H9 (cell line): ENCODE measurements around the gene PTPRN2. TPM values are rescaled to one million over a fixed set of nuclear protein-coding genes. Genes with fewer than 3 reads are reported as not detected.

Experiments
- DNase-seq: peaks from one replicate; pipeline ENCODE4 v3.0.0-alpha.2; 2017
- H2AFZ ChIP-seq: one replicate; pipeline ENCODE4 v1.6.1; 2013; ENCODE audit warnings: mild to moderate bottlenecking, low read length, control low read depth, moderate library complexity
- H2AK5ac ChIP-seq: 2 replicates; pipeline ENCODE4 v1.6.1; 2013; ENCODE audit warnings: low read length, control low read depth, mixed read lengths; ENCODE audit not compliant: insufficient read length
- H2BK120ac ChIP-seq: one replicate; pipeline ENCODE4 v1.6.1; 2013; ENCODE audit warnings: low read depth, mild to moderate bottlenecking, low read length, control low read depth, inconsistent platforms; ENCODE audit not compliant: poor library complexity, severe bottlenecking
- H2BK12ac ChIP-seq: 2 replicates; pipeline ENCODE4 v1.6.1; 2013; ENCODE audit warnings: low read length, control low read depth, mixed read lengths, low read depth; ENCODE audit not compliant: insufficient read length
- H2BK15ac ChIP-seq: 2 replicates; pipeline ENCODE4 v1.6.1; 2013; ENCODE audit warnings: low read depth, low read length, control low read depth
- H2BK20ac ChIP-seq: one replicate; pipeline ENCODE4 v1.6.1; 2013; ENCODE audit warnings: low read depth, mild to moderate bottlenecking, low read length, control low read depth, inconsistent platforms; ENCODE audit not compliant: poor library complexity, severe bottlenecking
- H2BK5ac ChIP-seq: 2 replicates; pipeline ENCODE4 v1.6.1; 2013; ENCODE audit warnings: low read length, control low read depth, mixed read lengths; ENCODE audit not compliant: insufficient read length
- H3K14ac ChIP-seq: 2 replicates; pipeline ENCODE4 v1.6.1; 2013; ENCODE audit warnings: low read length, control low read depth; ENCODE audit not compliant: insufficient read depth
- H3K18ac ChIP-seq: 2 replicates; pipeline ENCODE4 v1.6.1; 2013; ENCODE audit warnings: low read depth, mild to moderate bottlenecking, mixed read lengths, low read length, control low read depth; ENCODE audit not compliant: insufficient read length
- H3K23ac ChIP-seq: 2 replicates; pipeline ENCODE4 v1.6.1; 2013; ENCODE audit warnings: low read length, control low read depth, mixed read lengths, low read depth; ENCODE audit not compliant: insufficient read length
- H3K23me2 ChIP-seq: 2 replicates; pipeline ENCODE4 v1.6.1; 2013; ENCODE audit warnings: low read depth, mild to moderate bottlenecking, mixed read lengths, low read length, control low read depth; ENCODE audit not compliant: insufficient read length, poor library complexity, severe bottlenecking
- H3K27ac ChIP-seq: 2 replicates; pipeline ENCODE4 v1.5.1; 2013; ENCODE audit warnings: low read length, control low read depth, mixed read lengths, low read depth; ENCODE audit not compliant: insufficient read length
- H3K27me3 ChIP-seq: 2 replicates; pipeline ENCODE4 v1.6.1; 2013; ENCODE audit warnings: low read length, control low read depth, inconsistent platforms; ENCODE audit not compliant: insufficient read depth
- H3K4ac ChIP-seq: 2 replicates; pipeline ENCODE4 v1.6.1; 2013; ENCODE audit warnings: low read depth, mild to moderate bottlenecking, control low read depth, inconsistent platforms, low read length, moderate library complexity
- H3K4me1 ChIP-seq: 2 replicates; pipeline ENCODE4 v1.6.1; 2013; ENCODE audit warnings: low read length, control low read depth, inconsistent platforms; ENCODE audit not compliant: insufficient read depth
- H3K4me2 ChIP-seq: 2 replicates; pipeline ENCODE4 v1.6.1; 2013; ENCODE audit warnings: low read length, control low read depth, mixed read lengths; ENCODE audit not compliant: insufficient read length, insufficient read depth
- H3K56ac ChIP-seq: 2 replicates; pipeline ENCODE4 v1.6.1; 2013; ENCODE audit warnings: low read depth, mild to moderate bottlenecking, mixed read lengths, low read length, control low read depth; ENCODE audit not compliant: insufficient read length
- H3K79me1 ChIP-seq: 2 replicates; pipeline ENCODE4 v1.6.1; 2013; ENCODE audit warnings: low read depth, mild to moderate bottlenecking, moderate library complexity, low read length, control low read depth, inconsistent platforms; ENCODE audit not compliant: insufficient read depth, poor library complexity, severe bottlenecking
- H3K79me2 ChIP-seq: 2 replicates; pipeline ENCODE4 v1.6.1; 2013; ENCODE audit warnings: low read length, control low read depth, inconsistent platforms; ENCODE audit not compliant: insufficient read depth
- H3K9ac ChIP-seq: 2 replicates; pipeline ENCODE4 v1.6.1; 2013; ENCODE audit warnings: low read length, control low read depth, mixed read lengths; ENCODE audit not compliant: insufficient read length; ENCODE audit errors: extremely low read depth
- H3K9me3 ChIP-seq: one replicate; pipeline ENCODE4 v1.6.1; 2013; ENCODE audit warnings: low read depth, low read length, inconsistent platforms; ENCODE audit not compliant: control insufficient read depth
- H3T11ph ChIP-seq: one replicate; pipeline ENCODE4 v1.6.1; 2013; ENCODE audit warnings: mild to moderate bottlenecking, low read length, control low read depth, inconsistent platforms
- H4K20me1 ChIP-seq: one replicate; pipeline ENCODE4 v1.6.1; 2013; ENCODE audit not compliant: control insufficient read depth, insufficient read length, insufficient read depth
- H4K5ac ChIP-seq: 2 replicates; pipeline ENCODE4 v1.6.1; 2013; ENCODE audit warnings: low read depth, mild to moderate bottlenecking, mixed read lengths, low read length, control low read depth; ENCODE audit not compliant: insufficient read length
- H4K8ac ChIP-seq: replicated peaks from 2 replicates; pipeline ENCODE4 v1.6.1; 2013; ENCODE audit warnings: low read length, control low read depth, mixed read lengths, low read depth; ENCODE audit not compliant: insufficient read length
- H4K91ac ChIP-seq: 2 replicates; pipeline ENCODE4 v1.6.1; 2013; ENCODE audit warnings: low read depth, mild to moderate bottlenecking, moderate library complexity, mixed read lengths, low read length, control low read depth; ENCODE audit not compliant: insufficient read length
- H3K27ac Mint-ChIP-seq, 3 experiments: 2 replicates in 2 of 3; 3 replicates in 1 of 3; pipeline ENCODE4 v1.8.0; 2020 to 2021; ENCODE audit warnings: mixed read lengths in 3 of 3, mild to moderate bottlenecking in 1 of 3, moderate library complexity in 1 of 3
- H3K27me3 Mint-ChIP-seq: 2 replicates; pipeline ENCODE4 v1.8.0; 2021; ENCODE audit warnings: low read depth, mild to moderate bottlenecking, moderate library complexity, mixed read lengths
- H3K36me3 Mint-ChIP-seq, 3 experiments: 2 replicates in 2 of 3; 3 replicates in 1 of 3; pipeline ENCODE4 v1.8.0; 2020 to 2021; ENCODE audit warnings: low read depth in 3 of 3, mixed read lengths in 3 of 3; ENCODE audit not compliant: insufficient read depth in 1 of 3
- H3K4me1 Mint-ChIP-seq, 2 experiments: 2 replicates each; pipeline ENCODE4 v1.8.0; 2020; ENCODE audit warnings: mixed read lengths in 2 of 2
- H3K4me3 Mint-ChIP-seq, 2 experiments: 2 replicates in 1 of 2; 3 replicates in 1 of 2; pipeline ENCODE4 v1.8.0; 2020 to 2021; ENCODE audit warnings: mild to moderate bottlenecking in 2 of 2, mixed read lengths in 2 of 2, moderate library complexity in 1 of 2
- H3K9me3 Mint-ChIP-seq, 2 experiments: 2 replicates in 1 of 2; 3 replicates in 1 of 2; pipeline ENCODE4 v1.8.0; 2020; ENCODE audit warnings: mild to moderate bottlenecking in 2 of 2, mixed read lengths in 2 of 2, moderate library complexity in 1 of 2
- CTCF ChIP-seq: fragments of 200-600 bp; sonication (generic); conservative IDR thresholded peaks from 3 replicates; pipeline ENCODE4 v1.8.0; 2021; ENCODE audit warnings: antibody characterized with exemption, mild to moderate bottlenecking
- WGBS: extraction: QIAGEN DNeasy Blood & Tissue Kit; methylation state at CpG from one replicate; pipeline ENCODE4 v1.1.7; 2013; ENCODE audit warnings: missing lambda C conversion rate, low lambda C conversion rate, mixed read lengths; ENCODE audit not compliant: insufficient read length; ENCODE audit errors: extremely low coverage; 5-methylcytosine and 5-hydroxymethylcytosine counted together
- total RNA-seq: library from RNA; stranded (reverse); gene quantifications from 2 replicates; pipeline ENCODE4 v1.2.1, GENCODE V29; 2021

The PTPRN2 gene
- total RNA-seq, 1 experiment from 2014 or later, result 5.2 TPM

GRCh38 chr7:157590526-157590925 lies 997.1 kb downstream of the PTPRN2 start:
- Histone ChIP-seq H3K9ac (no peak overlapping the region), H2BK15ac (no peak overlapping the region), H3K18ac (no peak overlapping the region), H3K4ac (no peak overlapping the region), H3K27ac (no peak overlapping the region), H3K4me1 (no peaks in the 10 kb centered on the region), H3K79me2 (no peaks in the 10 kb centered on the region), H3K23ac (no peak overlapping the region), H3K79me1 (no peaks in the 10 kb centered on the region), H3K9me3 (no peaks in the 10 kb centered on the region), H2BK12ac (no peak overlapping the region), H2BK20ac (no peak overlapping the region), H2AK5ac (no peak overlapping the region), H4K91ac (no peak overlapping the region), H2BK5ac (no peak overlapping the region), H2AFZ (no peak overlapping the region), H3K14ac (no peak overlapping the region), H3K56ac (no peak overlapping the region), H3K23me2 (no peaks in the 10 kb centered on the region), H2BK120ac (no peak overlapping the region), H3K27me3 (peaks cover 57% of the 10 kb centered on the region), H4K20me1 (no peaks in the 10 kb centered on the region), H3K4me2 (no peak overlapping the region), H3T11ph (no peak overlapping the region), H4K8ac (no peak overlapping the region), H4K5ac (no peak overlapping the region)
- Mint-ChIP-seq H3K27me3 (peaks cover 99% of the 10 kb centered on the region), H3K27ac (no peak overlapping the region), H3K4me1 (peaks cover 3 to 6% of the 10 kb centered on the region in 2 experiments), H3K36me3 (peaks cover 5 to 12% (median 5%) of the 10 kb centered on the region in 3 experiments; a peak in 6 of 7 replicates), H3K4me3 (no peak overlapping the region), H3K9me3 (peaks cover 2 to 16% of the 10 kb centered on the region in 2 experiments)
- DNase-seq, result no peak
- no CpG with 5 or more reads among the region's 13 CpGs for WGBS
- TF ChIP-seq CTCF, result no peak
